ENCODE results near the gene FAM181B. TPM values are rescaled to one million over a fixed set of nuclear protein-coding genes. Genes with fewer than 3 reads are reported as not detected.

Gene FAM181B
- total RNA-seq, 1 experiment from 2014 or later: 0.44 TPM

DNA sequence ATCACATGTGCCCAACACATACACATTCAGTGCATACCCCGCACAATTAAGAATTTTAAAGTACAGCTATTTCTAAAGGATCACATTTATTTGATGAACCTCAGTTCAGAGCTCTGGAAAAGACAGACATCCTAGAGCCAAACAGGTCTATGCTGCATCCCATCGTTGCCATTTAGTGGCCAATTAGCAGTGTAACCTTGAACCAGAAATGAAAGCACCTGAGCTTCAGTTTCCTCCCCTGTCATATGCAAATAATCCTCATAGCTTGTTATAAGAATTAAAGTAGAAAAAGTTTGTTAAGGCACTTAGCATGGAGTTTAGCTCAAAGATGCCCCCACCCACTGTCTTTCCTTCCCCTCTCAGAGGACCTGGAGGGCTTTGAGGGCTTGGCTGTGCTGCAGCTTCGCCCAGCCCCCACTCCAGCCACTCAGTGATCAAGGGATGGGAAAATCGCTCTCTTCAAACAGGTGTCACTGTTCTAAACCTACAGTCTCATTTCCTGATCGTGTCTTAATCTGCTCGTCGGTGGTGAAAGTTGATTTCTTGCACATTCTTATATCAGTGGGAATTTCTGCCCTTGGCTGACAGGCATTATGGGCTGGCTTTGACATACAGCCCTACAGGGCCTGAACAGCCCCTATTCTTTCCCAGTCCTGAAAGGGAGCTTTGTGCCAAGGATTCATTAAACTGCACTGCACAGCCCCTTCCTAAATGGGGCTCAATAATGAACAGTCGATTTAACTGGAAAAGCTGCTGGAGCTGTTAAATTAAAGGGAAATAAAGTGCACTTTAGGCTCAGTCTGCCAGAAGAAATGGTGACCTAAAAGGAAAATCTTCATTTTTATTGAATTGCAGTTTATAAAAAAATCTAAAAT, 23.3 kb upstream of the FAM181B start:
- H3K27ac Mint-ChIP-seq: no peak overlapping the region
- H3K4me3 Mint-ChIP-seq: no peak overlapping the region
- H4K91ac ChIP-seq (ENCODE audit: insufficient read length, low read depth, low read length): no peak overlapping the region
- no peak for DNase-seq
- no peaks in the 10 kb centered on the region for H3K9me3 ChIP-seq (ENCODE audit: control insufficient read depth, low read depth, low read length)
- TF ChIP-seq, protein P1, sequence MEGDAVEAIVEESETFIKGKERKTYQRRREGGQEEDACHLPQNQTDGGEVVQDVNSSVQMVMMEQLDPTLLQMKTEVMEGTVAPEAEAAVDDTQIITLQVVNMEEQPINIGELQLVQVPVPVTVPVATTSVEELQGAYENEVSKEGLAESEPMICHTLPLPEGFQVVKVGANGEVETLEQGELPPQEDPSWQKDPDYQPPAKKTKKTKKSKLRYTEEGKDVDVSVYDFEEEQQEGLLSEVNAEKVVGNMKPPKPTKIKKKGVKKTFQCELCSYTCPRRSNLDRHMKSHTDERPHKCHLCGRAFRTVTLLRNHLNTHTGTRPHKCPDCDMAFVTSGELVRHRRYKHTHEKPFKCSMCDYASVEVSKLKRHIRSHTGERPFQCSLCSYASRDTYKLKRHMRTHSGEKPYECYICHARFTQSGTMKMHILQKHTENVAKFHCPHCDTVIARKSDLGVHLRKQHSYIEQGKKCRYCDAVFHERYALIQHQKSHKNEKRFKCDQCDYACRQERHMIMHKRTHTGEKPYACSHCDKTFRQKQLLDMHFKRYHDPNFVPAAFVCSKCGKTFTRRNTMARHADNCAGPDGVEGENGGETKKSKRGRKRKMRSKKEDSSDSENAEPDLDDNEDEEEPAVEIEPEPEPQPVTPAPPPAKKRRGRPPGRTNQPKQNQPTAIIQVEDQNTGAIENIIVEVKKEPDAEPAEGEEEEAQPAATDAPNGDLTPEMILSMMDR (conservative IDR thresholded peaks at IDR 0.05): no peak
- H2AFZ ChIP-seq (ENCODE audit: low read length): no peak overlapping the region
- H3K18ac ChIP-seq (ENCODE audit: insufficient read length, low read depth, low read length): no peak overlapping the region
- no peak overlapping the region for H4K5ac ChIP-seq (ENCODE audit: insufficient read length, low read depth, low read length)
- H3K4me1 Mint-ChIP-seq: peaks cover 4 to 5% of the 10 kb centered on the region in 2 experiments
- H3K9ac ChIP-seq (ENCODE audit: extremely low read depth, insufficient read length, low read length): no peak overlapping the region
- H4K20me1 ChIP-seq (ENCODE audit: control insufficient read depth, insufficient read depth, insufficient read length): no peaks in the 10 kb centered on the region
- no peak overlapping the region for H3K4ac ChIP-seq (ENCODE audit: low read depth, low read length)
- no peak overlapping the region for H2BK15ac ChIP-seq (ENCODE audit: low read depth, low read length)
- no CpG with 5 or more reads among the region's 8 CpGs for WGBS (ENCODE audit: extremely low coverage, insufficient read length, low lambda C conversion rate)
- no peak overlapping the region for H2BK12ac ChIP-seq (ENCODE audit: insufficient read length, low read depth, low read length)
- no peak overlapping the region for H2BK20ac ChIP-seq (ENCODE audit: low read depth, low read length, poor library complexity, severe bottlenecking)
- H3T11ph ChIP-seq (ENCODE audit: low read length): no peak overlapping the region
- no peaks in the 10 kb centered on the region for H3K79me1 ChIP-seq (ENCODE audit: insufficient read depth, low read depth, low read length, poor library complexity, severe bottlenecking)
- no peak overlapping the region for H3K23ac ChIP-seq (ENCODE audit: insufficient read length, low read depth, low read length)
- H2BK120ac ChIP-seq (ENCODE audit: low read depth, low read length, poor library complexity, severe bottlenecking): no peak overlapping the region
- no peak overlapping the region for H3K27ac ChIP-seq (ENCODE audit: insufficient read length, low read depth, low read length)
- no peaks in the 10 kb centered on the region for H3K4me1 ChIP-seq (ENCODE audit: insufficient read depth, low read length)
- H3K27me3 Mint-ChIP-seq (ENCODE audit: low read depth): no peaks in the 10 kb centered on the region; the same call in 1 of the 2 replicates
- H3K56ac ChIP-seq (ENCODE audit: insufficient read length, low read depth, low read length): no peak overlapping the region
- H4K8ac ChIP-seq (replicated peaks; ENCODE audit: insufficient read length, low read depth, low read length): no peak overlapping the region
- H3K23me2 ChIP-seq (ENCODE audit: insufficient read length, low read depth, low read length, poor library complexity, severe bottlenecking): no peaks in the 10 kb centered on the region
- H3K4me2 ChIP-seq (ENCODE audit: insufficient read depth, insufficient read length, low read length): no peak overlapping the region
- H3K9me3 Mint-ChIP-seq: no peaks in the 10 kb centered on the region
- no peak overlapping the region for H2BK5ac ChIP-seq (ENCODE audit: insufficient read length, low read length)
- no peaks in the 10 kb centered on the region; a peak in 1 of 7 replicates for H3K36me3 Mint-ChIP-seq (ENCODE audit: insufficient read depth in 1 of 3, low read depth in 3 of 3)
- H2AK5ac ChIP-seq (ENCODE audit: insufficient read length, low read length): no peak overlapping the region
- no peaks in the 10 kb centered on the region for H3K27me3 ChIP-seq (ENCODE audit: insufficient read depth, low read length)
- H3K14ac ChIP-seq (ENCODE audit: insufficient read depth, low read length): no peak overlapping the region
- no peaks in the 10 kb centered on the region for H3K79me2 ChIP-seq (ENCODE audit: insufficient read depth, low read length)

All from H9 (cell line).